ENCODE measurements around the gene LPIN1. TPM values are rescaled to one million over a fixed set of nuclear protein-coding genes. Genes with fewer than 3 reads are reported as not detected.

Gene LPIN1
- total and polyA plus RNA-seq, 2 of the 13 experiments (the other 11 are each of a cell fraction or from before 2014, with no cell fraction given) = 9.7 to 19.4 TPM

DNA sequence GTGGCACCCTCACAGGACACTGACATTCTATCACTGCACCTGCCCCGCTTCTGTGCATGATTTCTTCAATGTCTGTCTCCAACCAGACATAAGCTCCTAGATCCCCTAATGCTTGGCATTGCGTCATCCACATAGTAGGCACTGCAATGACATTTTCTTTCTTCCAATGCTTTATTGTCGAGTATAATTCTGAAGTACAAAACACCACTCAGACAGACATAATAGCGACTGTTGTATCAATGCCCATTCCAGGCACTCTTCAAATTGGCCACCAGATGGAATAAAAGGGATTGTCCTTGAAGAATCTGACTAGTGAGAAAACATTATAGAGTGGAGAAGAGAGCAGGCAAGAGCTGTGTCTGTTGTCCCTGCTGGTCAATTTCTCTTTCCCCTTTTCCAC lies 89.0 kb downstream of the LPIN1 start:
- DNase-seq (ENCODE audit: low spot score) (no peak), FAIRE-seq (no peak), ATAC-seq (peak; percentile 18; the same call in 1 of the 3 replicates)
- POLR2A ChIA-PET = no interaction called here
- Histone ChIP-seq H3K9ac (ENCODE audit: insufficient read depth, low read depth, low read length) (no peak overlapping the region), H3K9me3 (ENCODE audit: low read length) (peaks cover 5% of the 10 kb centered on the region; the same call in 1 of the 2 replicates), H3K4me1 (ENCODE audit: insufficient read depth, low read length) (peaks cover 59% of the 10 kb centered on the region), H3K4me3 (replicated peaks in 1 of 3; ENCODE audit: insufficient read depth in 1 of 3, low read depth in 2 of 3, low read length in 3 of 3) (no peak overlapping the region), H3K27ac (ENCODE audit: extremely low read length, insufficient read depth, low read length) (no peak overlapping the region), H3K36me3 (replicated peaks in 1 of 2; ENCODE audit: control insufficient read depth in 1 of 2, insufficient read depth in 2 of 2, low read length in 2 of 2) (no peaks in the 10 kb centered on the region), H3K4me2 (ENCODE audit: low read depth, low read length) (no peak overlapping the region), H2AFZ (ENCODE audit: low read length) (no peak overlapping the region), H4K20me1 (ENCODE audit: insufficient read depth, low read length) (no peaks in the 10 kb centered on the region), H3K79me2 (ENCODE audit: insufficient read depth, low read length) (no peaks in the 10 kb centered on the region), H3K27me3 (ENCODE audit: control insufficient read depth in 1 of 2, insufficient read depth in 2 of 2, low read length in 2 of 2) (peaks cover 1 to 12% of the 10 kb centered on the region in 2 experiments; a peak in 2 of 5 replicates)
- BruUV-seq (replicated peaks) = no TSS peak
- intact Hi-C loops (cut with micrococcal nuclease; ENCODE audit: unreplicated experiment) = no loop called here
- CTCF ChIA-PET (ENCODE audit: low intra/inter-chr PET ratio, low total read pairs) = no interaction called here
- WGBS (ENCODE audit: low lambda C conversion rate) = 44% methylated on average over 4 of the region's 4 CpGs
- in situ Hi-C loops (cut with HindIII; ENCODE audit: extremely low pct_ligation_motif_present, low pct_unique_long_range_greater_than_20kb) = loop anchor here (10.0 kb wide), 1 partner anchor 1169 kb away; no protein-coding TSS in a partner anchor
- TF ChIP-seq, protein P1, sequence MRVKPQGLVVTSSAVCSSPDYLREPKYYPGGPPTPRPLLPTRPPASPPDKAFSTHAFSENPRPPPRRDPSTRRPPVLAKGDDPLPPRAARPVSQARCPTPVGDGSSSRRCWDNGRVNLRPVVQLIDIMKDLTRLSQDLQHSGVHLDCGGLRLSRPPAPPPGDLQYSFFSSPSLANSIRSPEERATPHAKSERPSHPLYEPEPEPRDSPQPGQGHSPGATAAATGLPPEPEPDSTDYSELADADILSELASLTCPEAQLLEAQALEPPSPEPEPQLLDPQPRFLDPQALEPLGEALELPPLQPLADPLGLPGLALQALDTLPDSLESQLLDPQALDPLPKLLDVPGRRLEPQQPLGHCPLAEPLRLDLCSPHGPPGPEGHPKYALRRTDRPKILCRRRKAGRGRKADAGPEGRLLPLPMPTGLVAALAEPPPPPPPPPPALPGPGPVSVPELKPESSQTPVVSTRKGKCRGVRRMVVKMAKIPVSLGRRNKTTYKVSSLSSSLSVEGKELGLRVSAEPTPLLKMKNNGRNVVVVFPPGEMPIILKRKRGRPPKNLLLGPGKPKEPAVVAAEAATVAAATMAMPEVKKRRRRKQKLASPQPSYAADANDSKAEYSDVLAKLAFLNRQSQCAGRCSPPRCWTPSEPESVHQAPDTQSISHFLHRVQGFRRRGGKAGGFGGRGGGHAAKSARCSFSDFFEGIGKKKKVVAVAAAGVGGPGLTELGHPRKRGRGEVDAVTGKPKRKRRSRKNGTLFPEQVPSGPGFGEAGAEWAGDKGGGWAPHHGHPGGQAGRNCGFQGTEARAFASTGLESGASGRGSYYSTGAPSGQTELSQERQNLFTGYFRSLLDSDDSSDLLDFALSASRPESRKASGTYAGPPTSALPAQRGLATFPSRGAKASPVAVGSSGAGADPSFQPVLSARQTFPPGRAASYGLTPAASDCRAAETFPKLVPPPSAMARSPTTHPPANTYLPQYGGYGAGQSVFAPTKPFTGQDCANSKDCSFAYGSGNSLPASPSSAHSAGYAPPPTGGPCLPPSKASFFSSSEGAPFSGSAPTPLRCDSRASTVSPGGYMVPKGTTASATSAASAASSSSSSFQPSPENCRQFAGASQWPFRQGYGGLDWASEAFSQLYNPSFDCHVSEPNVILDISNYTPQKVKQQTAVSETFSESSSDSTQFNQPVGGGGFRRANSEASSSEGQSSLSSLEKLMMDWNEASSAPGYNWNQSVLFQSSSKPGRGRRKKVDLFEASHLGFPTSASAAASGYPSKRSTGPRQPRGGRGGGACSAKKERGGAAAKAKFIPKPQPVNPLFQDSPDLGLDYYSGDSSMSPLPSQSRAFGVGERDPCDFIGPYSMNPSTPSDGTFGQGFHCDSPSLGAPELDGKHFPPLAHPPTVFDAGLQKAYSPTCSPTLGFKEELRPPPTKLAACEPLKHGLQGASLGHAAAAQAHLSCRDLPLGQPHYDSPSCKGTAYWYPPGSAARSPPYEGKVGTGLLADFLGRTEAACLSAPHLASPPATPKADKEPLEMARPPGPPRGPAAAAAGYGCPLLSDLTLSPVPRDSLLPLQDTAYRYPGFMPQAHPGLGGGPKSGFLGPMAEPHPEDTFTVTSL (CRISPR knock-in tag; IDR thresholded peaks at IDR 0.05; ENCODE audit: borderline replicate concordance) = no peak
- TF ChIP-seq, protein P2, sequence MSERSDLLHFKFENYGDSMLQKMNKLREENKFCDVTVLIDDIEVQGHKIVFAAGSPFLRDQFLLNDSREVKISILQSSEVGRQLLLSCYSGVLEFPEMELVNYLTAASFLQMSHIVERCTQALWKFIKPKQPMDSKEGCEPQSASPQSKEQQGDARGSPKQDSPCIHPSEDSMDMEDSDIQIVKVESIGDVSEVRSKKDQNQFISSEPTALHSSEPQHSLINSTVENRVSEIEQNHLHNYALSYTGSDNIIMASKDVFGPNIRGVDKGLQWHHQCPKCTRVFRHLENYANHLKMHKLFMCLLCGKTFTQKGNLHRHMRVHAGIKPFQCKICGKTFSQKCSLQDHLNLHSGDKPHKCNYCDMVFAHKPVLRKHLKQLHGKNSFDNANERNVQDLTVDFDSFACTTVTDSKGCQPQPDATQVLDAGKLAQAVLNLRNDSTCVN (CRISPR knock-in tag; IDR thresholded peaks at IDR 0.05; ENCODE audit: borderline replicate concordance) = no peak
- TF ChIP-seq ZNF550 (CRISPR knock-in tag; IDR thresholded peaks at IDR 0.05; ENCODE audit: borderline replicate concordance) (no peak), PRPF4 (IDR thresholded peaks at IDR 0.05; ENCODE audit: low read depth, low read length, poor library complexity, severe bottlenecking) (no peak), ATF7 (IDR thresholded peaks at IDR 0.05) (peak; percentile 77), ATF7 (CRISPR knock-in tag; IDR thresholded peaks at IDR 0.05) (no peak), ZNF329 (CRISPR knock-in tag; IDR thresholded peaks at IDR 0.05; ENCODE audit: low read depth) (no peak), ZNF343 (CRISPR knock-in tag; IDR thresholded peaks at IDR 0.05) (no peak), ZNF660 (CRISPR knock-in tag; IDR thresholded peaks at IDR 0.05; ENCODE audit: borderline replicate concordance, low read depth) (no peak), CEBPG (CRISPR knock-in tag; IDR thresholded peaks at IDR 0.05) (peak; percentile 79), CEBPB (IDR thresholded peaks at IDR 0.05; ENCODE audit: borderline replicate concordance, low read depth, low read length) (peak; percentile 91)
- TF ChIP-seq, protein P3, sequence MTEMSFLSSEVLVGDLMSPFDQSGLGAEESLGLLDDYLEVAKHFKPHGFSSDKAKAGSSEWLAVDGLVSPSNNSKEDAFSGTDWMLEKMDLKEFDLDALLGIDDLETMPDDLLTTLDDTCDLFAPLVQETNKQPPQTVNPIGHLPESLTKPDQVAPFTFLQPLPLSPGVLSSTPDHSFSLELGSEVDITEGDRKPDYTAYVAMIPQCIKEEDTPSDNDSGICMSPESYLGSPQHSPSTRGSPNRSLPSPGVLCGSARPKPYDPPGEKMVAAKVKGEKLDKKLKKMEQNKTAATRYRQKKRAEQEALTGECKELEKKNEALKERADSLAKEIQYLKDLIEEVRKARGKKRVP (CRISPR knock-in tag; IDR thresholded peaks at IDR 0.05) = peak in 1 of 2 experiments; percentile 80; a peak in 2 of 4 replicates
- TF ChIP-seq, protein P4, sequence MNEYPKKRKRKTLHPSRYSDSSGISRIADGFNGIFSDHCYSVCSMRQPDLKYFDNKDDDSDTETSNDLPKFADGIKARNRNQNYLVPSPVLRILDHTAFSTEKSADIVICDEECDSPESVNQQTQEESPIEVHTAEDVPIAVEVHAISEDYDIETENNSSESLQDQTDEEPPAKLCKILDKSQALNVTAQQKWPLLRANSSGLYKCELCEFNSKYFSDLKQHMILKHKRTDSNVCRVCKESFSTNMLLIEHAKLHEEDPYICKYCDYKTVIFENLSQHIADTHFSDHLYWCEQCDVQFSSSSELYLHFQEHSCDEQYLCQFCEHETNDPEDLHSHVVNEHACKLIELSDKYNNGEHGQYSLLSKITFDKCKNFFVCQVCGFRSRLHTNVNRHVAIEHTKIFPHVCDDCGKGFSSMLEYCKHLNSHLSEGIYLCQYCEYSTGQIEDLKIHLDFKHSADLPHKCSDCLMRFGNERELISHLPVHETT (CRISPR knock-in tag; conservative IDR thresholded peaks at IDR 0.05) = no peak
